Activated naive CD8-positive, alpha-beta T cell treated with anti-CD3 and anti-CD28 coated beads, Interleukin-2, amount 10 ng/mL, durations not matched to agents 7 days and 5 days (primary cell): ENCODE measurements around the gene RFX1. TPM values are rescaled to one million over a fixed set of nuclear protein-coding genes. Genes with fewer than 3 reads are reported as not detected.
A peak's percentile ranks its signal among the peaks of the same experiment; 100 is the strongest.
"Not testable (repeated sequence)": the region's sequence is repeated elsewhere in the genome, so short reads cannot be mapped to it uniquely, and the experiment has no call there.

Source experiments
- ATAC-seq: fragments of 150-1000 bp; cut with Tn5 transposase; one replicate; pipeline ENCODE4 v1.10.0; 2021; ENCODE audit warnings: low read depth, moderate library complexity
- POLR2A ChIA-PET: fragments of 350-600 bp; sonication (Branson Sonifier 250); formaldehyde crosslinking; loops from one replicate; lab custom pipeline; 2021; ENCODE audit warnings: antibody characterized with exemption; lab: Charles Lee
- DNase-seq: peaks from one replicate; pipeline ENCODE4 v3.0.0; 2021
- H3K27ac Mint-ChIP-seq: one replicate; pipeline ENCODE4 v1.8.0; 2022; ENCODE audit warnings: mild to moderate bottlenecking, mixed read lengths
- H3K27me3 Mint-ChIP-seq: one replicate; pipeline ENCODE4 v1.8.0; 2022; ENCODE audit warnings: mild to moderate bottlenecking, moderate library complexity, mixed read lengths
- H3K36me3 Mint-ChIP-seq: one replicate; pipeline ENCODE4 v1.8.0; 2021; ENCODE audit warnings: mild to moderate bottlenecking, mixed read lengths
- H3K4me1 Mint-ChIP-seq: one replicate; pipeline ENCODE4 v1.8.0; 2021; ENCODE audit warnings: mixed read lengths
- H3K4me3 Mint-ChIP-seq: one replicate; pipeline ENCODE4 v1.8.0; 2022; ENCODE audit warnings: mild to moderate bottlenecking, moderate library complexity, mixed read lengths
- H3K9me3 Mint-ChIP-seq: one replicate; pipeline ENCODE4 v1.8.0; 2021; ENCODE audit warnings: mixed read lengths
- total RNA-seq, 2 experiments: library from RNA; stranded (reverse); gene quantifications; one replicate each; pipeline ENCODE4 v1.2.3, GENCODE V29; 2021

Gene RFX1
- total RNA-seq, 2 experiments from 2014 or later, result 17.7 to 22.2 TPM

DNA sequence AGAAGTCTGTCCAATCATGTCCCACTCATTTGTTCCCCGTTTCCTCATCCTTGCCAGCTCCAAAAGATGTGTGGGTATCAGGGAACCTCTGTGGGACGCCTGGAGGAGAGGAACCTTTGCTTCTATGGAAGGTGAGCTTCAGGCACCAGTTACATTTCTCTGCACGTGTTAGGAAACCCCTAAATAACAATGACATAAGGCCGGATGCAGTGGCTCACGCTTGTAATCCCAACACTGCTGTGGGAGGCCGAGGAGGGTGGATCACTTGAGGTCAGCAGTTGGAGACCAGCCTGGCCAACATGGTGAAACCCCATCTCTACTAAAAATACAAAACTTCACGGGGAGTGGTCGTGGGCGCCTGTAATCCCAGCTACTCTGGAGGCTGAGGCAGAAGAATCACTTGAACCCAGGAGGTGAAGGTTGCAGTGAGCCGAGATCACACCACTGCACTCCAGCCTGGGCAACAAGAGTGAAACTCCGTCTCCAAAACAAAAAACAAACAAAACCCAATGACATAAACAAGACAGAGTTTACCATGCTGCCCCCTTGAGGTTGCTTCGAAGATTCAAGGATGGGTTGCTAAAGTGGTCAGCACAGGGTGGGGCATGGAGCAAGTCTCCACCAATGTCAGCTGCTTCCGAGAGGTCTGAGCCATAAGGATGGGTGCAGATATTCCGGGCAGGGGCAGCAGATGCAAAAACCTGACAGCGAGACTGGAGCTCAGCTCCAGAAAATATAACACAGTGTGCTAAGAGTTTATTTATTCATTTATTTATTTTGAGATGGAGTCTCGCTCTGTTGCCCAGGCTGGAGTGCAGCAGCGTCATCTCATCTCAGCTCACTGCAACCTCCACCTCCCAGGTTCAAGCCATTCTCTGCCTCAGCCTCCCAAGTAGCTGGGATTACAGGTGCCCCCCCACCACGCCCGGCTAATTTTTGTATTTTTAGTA lies 36.8 kb upstream of the RFX1 start:
- not testable (repeated sequence) for DNase-seq, H3K4me3 Mint-ChIP-seq, H3K4me1 Mint-ChIP-seq, H3K27me3 Mint-ChIP-seq, H3K9me3 Mint-ChIP-seq
- H3K27ac Mint-ChIP-seq, result peak overlapping the region; percentile 69
- POLR2A ChIA-PET, result interaction anchor here (0.7 kb wide), 1 partner anchor 94 kb away, joined by 3 read pairs; the partner anchor contains the start of gene ASF1B
- peak; percentile 52 for ATAC-seq
- peaks cover 17% of the 10 kb centered on the region for H3K36me3 Mint-ChIP-seq

DNA sequence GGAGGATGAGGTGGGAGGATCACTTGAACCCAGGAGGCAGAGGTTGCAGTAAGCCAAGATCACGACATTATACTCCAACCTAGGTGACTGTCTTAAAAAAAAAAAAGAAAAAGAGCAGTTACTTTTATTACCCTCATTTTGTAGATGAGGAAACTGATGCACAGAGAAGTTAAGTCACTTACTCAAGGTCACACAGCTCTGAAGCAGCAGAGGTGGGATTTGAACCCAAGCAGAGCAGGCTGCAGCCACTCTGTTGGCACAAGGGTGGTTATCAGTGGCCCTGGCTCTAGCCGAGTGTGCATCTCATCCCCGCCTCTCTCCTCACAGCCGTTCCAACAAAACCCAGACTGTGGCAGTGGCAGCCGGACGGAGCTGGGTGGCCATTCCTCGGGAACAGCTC lies 33.1 kb upstream of the RFX1 start:
- H3K36me3 Mint-ChIP-seq, result peaks cover 20% of the 10 kb centered on the region

DNA sequence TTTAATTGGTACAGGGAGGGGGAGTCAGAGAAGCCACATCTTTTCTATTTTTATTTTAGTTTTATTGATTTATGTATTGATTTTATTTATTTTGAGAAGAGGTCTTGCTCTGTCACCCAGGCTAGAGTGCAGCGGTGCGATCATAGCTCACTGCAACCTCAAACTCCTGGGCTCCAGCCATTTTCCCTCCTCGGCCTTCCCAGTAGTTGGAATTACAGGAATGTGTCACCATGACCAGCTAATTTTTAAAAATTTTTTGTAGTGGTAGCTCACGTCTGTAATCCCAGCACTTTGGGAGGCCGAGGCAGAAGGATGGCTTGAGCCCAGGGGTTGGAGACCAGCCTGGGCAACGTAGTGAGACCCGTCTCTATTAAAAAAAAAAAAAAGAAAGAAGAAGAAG lies 29.6 kb upstream of the RFX1 start:
- peaks cover 18% of the 10 kb centered on the region for H3K36me3 Mint-ChIP-seq
- ATAC-seq (no peak), DNase-seq (no peak)
- H3K27ac Mint-ChIP-seq, result no peak overlapping the region
- H3K27me3 Mint-ChIP-seq, result no peaks in the 10 kb centered on the region
- H3K9me3 Mint-ChIP-seq, result no peaks in the 10 kb centered on the region
- H3K4me1 Mint-ChIP-seq, result peaks cover 17% of the 10 kb centered on the region
- H3K4me3 Mint-ChIP-seq, result no peak overlapping the region
- POLR2A ChIA-PET, result interaction anchor here (1.3 kb wide), 1 partner anchor 55 kb away, joined by 5 read pairs; no protein-coding TSS in a partner anchor

More for the DNA sequence above, 33.1 kb upstream of the RFX1 start:
- DNase-seq (no peak), ATAC-seq (no peak)
- POLR2A ChIA-PET, result interaction anchor here (1.2 kb wide), 1 partner anchor 28 kb away, joined by 3 read pairs; no protein-coding TSS in a partner anchor
- no peaks in the 10 kb centered on the region for H3K27me3 Mint-ChIP-seq
- H3K4me1 Mint-ChIP-seq, result peaks cover 5% of the 10 kb centered on the region
- H3K4me3 Mint-ChIP-seq, result no peak overlapping the region
- H3K27ac Mint-ChIP-seq, result peak overlapping the region; percentile 38
- H3K9me3 Mint-ChIP-seq, result no peaks in the 10 kb centered on the region

DNA sequence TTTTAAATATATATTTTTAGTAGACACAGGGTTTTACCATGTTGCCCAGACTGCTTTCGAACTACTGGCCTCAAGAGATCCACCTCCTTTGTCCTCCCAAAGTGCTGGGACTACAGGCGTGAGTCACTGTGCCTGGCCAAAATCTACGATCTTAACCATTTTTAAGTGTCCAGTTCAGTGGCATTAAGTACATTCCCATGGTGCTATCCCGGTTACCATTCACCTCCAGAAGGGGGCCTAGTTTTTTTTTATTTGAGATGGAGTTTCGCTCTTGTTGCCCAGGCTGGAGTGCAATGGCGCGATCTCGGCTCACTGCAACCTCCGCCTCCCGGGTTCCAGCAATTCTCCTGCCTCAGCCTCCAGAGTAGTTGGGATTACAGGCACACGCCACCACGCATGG lies 29.0 kb upstream of the RFX1 start:
- not testable (repeated sequence) for DNase-seq, H3K4me3 Mint-ChIP-seq, H3K27ac Mint-ChIP-seq, H3K9me3 Mint-ChIP-seq, H3K27me3 Mint-ChIP-seq, ATAC-seq
- Mint-ChIP-seq H3K36me3 (peaks cover 18% of the 10 kb centered on the region), H3K4me1 (peaks cover 17% of the 10 kb centered on the region)
- POLR2A ChIA-PET, result interaction anchor here (0.5 to 0.7 kb wide), 2 partner anchors 137 to 142 kb away, joined by 3 read pairs; no protein-coding TSS in a partner anchor

DNA sequence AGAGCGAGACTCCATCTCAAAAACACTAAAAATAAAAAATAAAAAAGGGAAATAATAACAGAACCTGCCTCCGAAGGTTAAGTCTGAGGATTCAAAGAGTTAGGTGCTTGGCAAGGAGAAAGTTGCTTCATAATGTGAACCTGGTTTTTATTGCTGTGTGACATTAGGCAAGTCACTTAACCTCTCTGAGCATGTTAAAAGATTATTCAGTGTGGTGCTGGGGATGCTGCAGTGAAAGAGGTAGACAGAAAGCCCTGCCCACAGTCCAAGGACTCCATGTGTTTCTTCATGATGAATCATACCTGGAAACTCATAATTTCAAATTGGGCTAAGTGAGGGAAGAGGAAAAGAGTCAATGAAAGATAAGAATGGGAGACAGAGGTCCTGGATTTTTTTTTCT lies 27.8 kb upstream of the RFX1 start:
- Mint-ChIP-seq H3K27ac (peak overlapping the region; percentile 56), H3K9me3 (no peaks in the 10 kb centered on the region), H3K4me3 (peak overlapping the region; percentile 42), H3K27me3 (no peaks in the 10 kb centered on the region), H3K4me1 (peaks cover 15% of the 10 kb centered on the region), H3K36me3 (peaks cover 18% of the 10 kb centered on the region)
- DNase-seq (no peak), ATAC-seq (no peak)
- POLR2A ChIA-PET, result interaction anchor here (1.2 to 3.3 kb wide), 2 partner anchors 27 to 47 kb away, joined by 3 to 43 read pairs; no protein-coding TSS in a partner anchor

DNA sequence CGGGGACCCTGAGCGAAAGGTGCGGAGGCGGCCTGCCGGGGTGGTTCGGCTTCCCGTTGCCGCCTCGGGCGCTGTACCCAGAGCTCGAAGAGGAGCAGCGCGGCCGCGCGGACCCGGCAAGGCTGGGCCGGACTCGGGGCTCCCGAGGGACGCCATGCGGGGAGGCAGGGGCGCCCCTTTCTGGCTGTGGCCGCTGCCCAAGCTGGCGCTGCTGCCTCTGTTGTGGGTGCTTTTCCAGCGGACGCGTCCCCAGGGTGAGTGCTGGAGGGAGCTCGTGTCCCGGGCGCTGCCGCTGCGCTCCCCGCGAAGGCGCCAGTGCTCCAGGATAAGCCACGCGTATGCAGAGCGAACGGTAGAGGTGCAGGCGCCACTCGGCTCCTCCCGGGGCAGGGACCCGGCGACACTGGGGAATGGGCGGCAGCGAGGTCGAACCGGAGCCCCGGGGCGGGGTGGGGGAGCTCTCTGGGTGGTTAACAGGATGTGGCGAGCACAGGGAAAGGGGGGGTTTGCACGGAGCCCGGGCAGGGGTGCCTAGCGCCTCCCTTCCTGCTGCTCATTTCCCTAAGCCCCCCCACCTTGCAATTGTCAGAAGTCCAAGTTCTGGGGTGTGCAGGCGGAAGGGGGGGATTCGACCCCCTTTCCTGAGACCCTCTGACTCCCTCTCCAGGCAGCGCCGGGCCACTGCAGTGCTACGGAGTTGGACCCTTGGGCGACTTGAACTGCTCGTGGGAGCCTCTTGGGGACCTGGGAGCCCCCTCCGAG lies 25.8 kb upstream of the RFX1 start, which contains the start of gene IL27RA:
Gene IL27RA, plus strand, starts transcription at position 44 of the 762 bp plus-strand sequence. Its CDS starts 111 bp downstream, at position 155.
- POLR2A ChIA-PET, result interaction anchor here (0.8 to 3.3 kb wide), 24 partner anchors 10 to 151 kb away, joined by 3 to 43 read pairs (median 6); partner anchors contain the start of genes DCAF15, MISP3 and RFX1
- Mint-ChIP-seq H3K36me3 (peaks cover 11% of the 10 kb centered on the region), H3K27ac (peak within 1 kb of the TSS; percentile 97), H3K4me3 (peak within 1 kb of the TSS; percentile 97), H3K9me3 (no peaks in the 10 kb centered on the region), H3K27me3 (peaks cover 4% of the 10 kb centered on the region), H3K4me1 (peaks cover 15% of the 10 kb centered on the region)
- DNase-seq (peak; percentile 85), ATAC-seq (peak; percentile 85)

GRCh38 chr19:14030997-14031718 lies 25.0 kb upstream of the RFX1 start:
- Mint-ChIP-seq H3K27ac (peak overlapping the region; percentile 97), H3K36me3 (peaks cover 8% of the 10 kb centered on the region), H3K4me1 (peaks cover 15% of the 10 kb centered on the region), H3K27me3 (peaks cover 4% of the 10 kb centered on the region), H3K4me3 (peak overlapping the region; percentile 97), H3K9me3 (no peaks in the 10 kb centered on the region)
- no peak for ATAC-seq
- no peak for DNase-seq
- POLR2A ChIA-PET, result interaction anchor here (1.0 to 3.3 kb wide), 21 partner anchors 9 to 150 kb away, joined by 3 to 43 read pairs (median 7); partner anchors contain the start of genes DCAF15, MISP3 and RFX1

DNA sequence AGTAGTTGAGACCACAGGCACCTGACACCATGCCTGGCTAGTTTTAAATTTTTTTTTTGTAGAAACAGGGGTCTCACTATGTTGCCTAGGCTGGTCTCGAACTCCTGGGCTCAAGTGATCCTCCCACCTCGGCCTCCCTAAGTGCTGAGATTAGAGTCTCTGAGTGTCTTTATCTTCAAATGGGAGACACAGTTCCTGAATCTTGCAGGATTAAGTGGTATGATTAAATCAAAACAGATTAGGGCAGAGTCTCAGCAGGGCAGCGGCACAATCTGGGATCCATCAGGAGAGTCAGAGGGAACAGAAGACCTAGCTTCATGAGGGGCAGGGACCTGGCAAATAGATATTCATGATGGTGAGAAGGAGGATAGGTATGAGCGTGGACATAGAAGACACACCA lies 22.8 kb upstream of the RFX1 start:
- POLR2A ChIA-PET, result interaction anchor here (1.0 kb wide), 1 partner anchor 95 kb away, joined by 3 read pairs; no protein-coding TSS in a partner anchor
- Mint-ChIP-seq H3K27me3 (peaks cover 4% of the 10 kb centered on the region), H3K4me1 (peaks cover 12% of the 10 kb centered on the region), H3K4me3 (no peak overlapping the region), H3K27ac (no peak overlapping the region), H3K9me3 (no peaks in the 10 kb centered on the region), H3K36me3 (peaks cover 4% of the 10 kb centered on the region)
- DNase-seq (no peak), ATAC-seq (no peak)

GRCh38 chr19:14027856-14028450 lies 21.8 kb upstream of the RFX1 start, which contains the start of gene RLN3:
Gene RLN3 (plus strand): TSS chr19:14028148. CDS start chr19:14028205, 57 bp downstream.
- H3K27me3 Mint-ChIP-seq, result peaks cover 4% of the 10 kb centered on the region
- POLR2A ChIA-PET, result interaction anchor here (0.6 kb wide), 2 partner anchors 43 to 53 kb away, joined by 5 to 6 read pairs; no protein-coding TSS in a partner anchor
- peaks cover 15% of the 10 kb centered on the region for H3K4me1 Mint-ChIP-seq
- H3K36me3 Mint-ChIP-seq, result peaks cover 4% of the 10 kb centered on the region
- DNase-seq (no peak), ATAC-seq (no peak)
- no peaks in the 10 kb centered on the region for H3K9me3 Mint-ChIP-seq
- H3K4me3 Mint-ChIP-seq, result no peak within 1 kb of the TSS
- no peak within 1 kb of the TSS for H3K27ac Mint-ChIP-seq

DNA sequence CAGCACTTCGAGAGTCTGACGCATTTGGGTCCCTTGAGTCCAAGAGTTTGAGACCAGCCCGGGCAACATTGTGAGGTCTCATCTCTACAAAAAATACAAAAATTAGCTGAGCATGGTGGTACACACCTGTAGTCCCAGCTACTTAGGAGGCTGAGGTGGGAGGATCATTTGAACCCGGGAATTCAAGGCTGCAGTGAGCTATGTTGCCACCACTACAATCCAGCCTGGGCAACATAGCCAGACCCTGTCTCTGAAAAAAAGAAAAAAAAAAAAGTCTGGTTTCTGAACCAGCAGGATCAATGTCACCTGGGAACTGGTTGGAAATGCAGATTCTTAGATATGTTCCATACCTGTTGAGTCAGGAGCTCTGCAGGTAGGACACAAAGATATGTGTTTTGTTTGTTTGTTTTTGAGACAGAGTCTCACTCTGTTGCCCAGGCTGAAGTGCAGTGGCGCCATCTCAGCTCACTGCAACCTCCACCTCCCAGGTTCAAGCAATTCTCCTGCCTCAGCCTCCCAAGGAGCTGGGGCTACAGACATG lies 20.6 kb upstream of the RFX1 start:
- H3K4me3 Mint-ChIP-seq, H3K36me3 Mint-ChIP-seq, H3K9me3 Mint-ChIP-seq, DNase-seq, H3K27me3 Mint-ChIP-seq, ATAC-seq, H3K27ac Mint-ChIP-seq: not testable (repeated sequence)
- H3K4me1 Mint-ChIP-seq, result peaks cover 11% of the 10 kb centered on the region
- POLR2A ChIA-PET, result interaction anchor here (1.2 to 1.3 kb wide), 2 partner anchors 20 to 75 kb away, joined by 3 to 4 read pairs; partner anchors contain the start of gene RFX1

DNA sequence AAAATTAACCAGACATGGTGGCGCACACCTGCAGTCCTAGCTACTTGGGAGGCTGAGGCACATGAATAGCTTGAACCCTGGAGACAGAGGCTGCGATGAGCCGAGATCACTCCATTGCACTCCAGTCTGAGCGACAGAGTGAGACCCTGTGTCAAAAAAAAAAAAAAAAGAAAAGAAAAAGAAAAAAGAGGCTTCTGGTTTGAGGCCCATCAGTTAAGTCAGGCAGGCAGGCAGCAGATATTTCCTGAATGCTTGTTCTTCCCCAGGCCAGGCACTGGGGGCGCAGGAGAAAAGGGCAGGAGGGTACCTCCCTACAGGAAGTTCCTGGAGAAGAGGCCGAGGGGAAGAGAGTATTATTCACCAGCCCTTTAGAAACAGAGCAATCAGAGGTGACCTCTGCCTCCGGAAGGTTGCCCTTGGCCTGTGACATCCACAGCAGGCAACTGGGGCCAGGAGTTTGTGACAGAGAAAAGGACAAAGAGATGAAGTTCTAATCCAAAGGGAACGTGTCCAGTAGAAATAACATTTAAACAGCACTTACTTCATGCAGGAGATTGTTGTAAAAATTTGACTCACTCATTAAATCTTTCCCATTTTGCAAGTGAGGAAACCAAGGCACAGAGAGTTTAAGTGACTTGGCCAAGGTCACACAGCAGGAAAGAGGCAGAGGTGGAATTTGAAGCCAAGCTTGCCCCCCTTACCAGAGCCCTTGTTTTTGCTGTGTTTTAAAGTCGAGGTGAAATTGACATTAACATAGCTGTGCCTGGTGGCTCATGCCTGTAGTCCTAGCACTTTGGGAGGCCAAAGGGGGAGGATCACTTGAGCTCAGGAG lies 17.5 kb upstream of the RFX1 start:
- peak overlapping the region; percentile 28 for H3K27ac Mint-ChIP-seq
- H3K27me3 Mint-ChIP-seq, result peaks cover 4% of the 10 kb centered on the region
- no peak overlapping the region for H3K4me3 Mint-ChIP-seq
- DNase-seq (no peak), ATAC-seq (no peak)
- no peaks in the 10 kb centered on the region for H3K9me3 Mint-ChIP-seq
- H3K36me3 Mint-ChIP-seq, result no peaks in the 10 kb centered on the region
- peaks cover 5% of the 10 kb centered on the region for H3K4me1 Mint-ChIP-seq
- POLR2A ChIA-PET, result interaction anchor here (0.7 kb wide), 1 partner anchor 60 kb away, joined by 5 read pairs; no protein-coding TSS in a partner anchor
